Osteocyte (in vitro differentiated cells): ENCODE data around the gene ZNF737. TPM values are rescaled to one million over a fixed set of nuclear protein-coding genes. Genes with fewer than 3 reads are reported as not detected.
"Not testable (repeated sequence)": the region's sequence is repeated elsewhere in the genome, so short reads cannot be mapped to it uniquely, and the experiment has no call there.

Source experiments
- DNase-seq: peaks from one replicate; pipeline ENCODE4 v3.0.0; 2021; ENCODE audit warnings: mixed read lengths; ENCODE audit not compliant: unreplicated experiment; ENCODE audit errors: extremely low spot score
- H3K27ac Mint-ChIP-seq: one replicate; pipeline ENCODE4 v1.8.0; 2021; ENCODE audit warnings: mild to moderate bottlenecking, mixed read lengths; ENCODE audit not compliant: unreplicated experiment
- H3K27me3 Mint-ChIP-seq: one replicate; pipeline ENCODE4 v1.8.0; 2021; ENCODE audit warnings: mixed read lengths; ENCODE audit not compliant: unreplicated experiment
- H3K36me3 Mint-ChIP-seq: one replicate; pipeline ENCODE4 v1.8.0; 2021; ENCODE audit warnings: mixed read lengths; ENCODE audit not compliant: unreplicated experiment
- H3K4me1 Mint-ChIP-seq: one replicate; pipeline ENCODE4 v1.8.0; 2021; ENCODE audit warnings: mixed read lengths; ENCODE audit not compliant: unreplicated experiment
- H3K4me3 Mint-ChIP-seq: one replicate; pipeline ENCODE4 v1.8.0; 2021; ENCODE audit warnings: mild to moderate bottlenecking, moderate library complexity, mixed read lengths; ENCODE audit not compliant: unreplicated experiment
- H3K9me3 Mint-ChIP-seq: one replicate; pipeline ENCODE4 v1.8.0; 2021; ENCODE audit warnings: mixed read lengths; ENCODE audit not compliant: unreplicated experiment
- CTCF ChIP-seq: fragments of 200-600 bp; sonication (generic); IDR thresholded peaks from 2 replicates; pipeline ENCODE4 v1.5.0; 2021; ENCODE audit warnings: antibody characterized with exemption, mild to moderate bottlenecking, moderate library complexity
- total RNA-seq: library from RNA; stranded (reverse); gene quantifications from 2 replicates; pipeline ENCODE4 v1.2.1, GENCODE V29; 2021

Gene ZNF737
- total RNA-seq, 1 donor from 2014 or later, result 15.3 TPM

GRCh38 chr19:20558571-20558970 is 7.0 kb downstream of the ZNF737 start:
- Mint-ChIP-seq H3K4me3 (no peak overlapping the region), H3K9me3 (peaks cover 37% of the 10 kb centered on the region), H3K27me3 (no peaks in the 10 kb centered on the region), H3K4me1 (peaks cover 1% of the 10 kb centered on the region), H3K27ac (no peak overlapping the region), H3K36me3 (peaks cover 72% of the 10 kb centered on the region)
- no peak for DNase-seq
- TF ChIP-seq CTCF, result no peak

GRCh38 chr19:20558011-20558410 is 7.6 kb downstream of the ZNF737 start:
- Mint-ChIP-seq H3K36me3 (peaks cover 75% of the 10 kb centered on the region), H3K4me3 (no peak overlapping the region), H3K9me3 (peaks cover 37% of the 10 kb centered on the region), H3K27ac (no peak overlapping the region), H3K27me3 (no peaks in the 10 kb centered on the region), H3K4me1 (peaks cover 1% of the 10 kb centered on the region)
- TF ChIP-seq CTCF, result no peak
- DNase-seq, result no peak

- H3K27ac Mint-ChIP-seq, result peak overlapping the region; percentile 28
- H3K36me3 Mint-ChIP-seq, result peaks cover 65% of the 10 kb centered on the region
- peaks cover 28% of the 10 kb centered on the region for H3K9me3 Mint-ChIP-seq
- H3K4me3 Mint-ChIP-seq, DNase-seq, H3K4me1 Mint-ChIP-seq, H3K27me3 Mint-ChIP-seq: not testable (repeated sequence)
Measured at GRCh38 chr19:20544667-20545333, 20.8 kb downstream of the ZNF737 start.

- not testable (repeated sequence) for H3K4me3 Mint-ChIP-seq, H3K27me3 Mint-ChIP-seq
Measured at GRCh38 chr19:20530303-20530702, 35.3 kb downstream of the ZNF737 start.

GRCh38 chr19:20513189-20513904 is 52.2 kb downstream of the ZNF737 start:
- Mint-ChIP-seq H3K4me1 (no peaks in the 10 kb centered on the region), H3K27me3 (no peaks in the 10 kb centered on the region)

More at GRCh38 chr19:20530303-20530702, 35.3 kb downstream of the ZNF737 start:
- H3K27ac Mint-ChIP-seq, H3K36me3 Mint-ChIP-seq, H3K4me1 Mint-ChIP-seq, H3K9me3 Mint-ChIP-seq, DNase-seq: not testable (repeated sequence)

More at GRCh38 chr19:20513189-20513904, 52.2 kb downstream of the ZNF737 start:
- Mint-ChIP-seq H3K9me3 (peaks cover 7% of the 10 kb centered on the region), H3K27ac (no peak overlapping the region), H3K4me3 (no peak overlapping the region), H3K36me3 (no peaks in the 10 kb centered on the region)
- DNase-seq, result no peak
- TF ChIP-seq CTCF, result no peak
